B cell (primary cell): ENCODE results near the gene ENPP4. TPM values are rescaled to one million over a fixed set of nuclear protein-coding genes. Genes with fewer than 3 reads are reported as not detected.

Experiments
- ATAC-seq: fragments of 200-7000 bp; cut with Tn5 transposase; one replicate; pipeline ENCODE4 v1.10.0; 2021; ENCODE audit warnings: low read depth, mild to moderate bottlenecking, moderate number of reproducible peaks, moderate library complexity
- CTCF ChIA-PET: fragments of 350-600 bp; sonication (Branson Sonifier 250); formaldehyde crosslinking; loops from one replicate; lab custom pipeline; 2021; ENCODE audit warnings: antibody characterized with exemption, inconsistent platforms; lab: Charles Lee
- POLR2A ChIA-PET: fragments of 350-600 bp; sonication (Branson Sonifier 250); formaldehyde crosslinking; loops from one replicate; lab custom pipeline; 2021; ENCODE audit warnings: antibody characterized with exemption; lab: Charles Lee
- DNase-seq: peaks from one replicate; pipeline ENCODE4 v3.0.0; 2013
- H2AFZ ChIP-seq: 2 replicates; pipeline ENCODE4 v1.6.1; 2012; ENCODE audit warnings: mild to moderate bottlenecking, low read depth, low read length; ENCODE audit not compliant: insufficient read depth, poor library complexity, severe bottlenecking
- H3K27ac ChIP-seq, 2 donors: 1 replicate in 1 of 2; 2 replicates in 1 of 2; pipeline ENCODE4 v1.5.1; 2012 to 2013; ENCODE audit warnings: low read length in 2 of 2, mild to moderate bottlenecking in 2 of 2, moderate library complexity in 1 of 2
- H3K27me3 ChIP-seq, 4 experiments: fragments of 200-600 bp in 1 of 4; sonication (generic) in 1 of 4; replicated peaks in 1 of 4; 1 replicate in 2 of 4; 2 replicates in 2 of 4; pipeline versions ENCODE4 v1.6.1 to v1.7.0; 2013 to 2016; ENCODE audit warnings: low read length in 3 of 4, mild to moderate bottlenecking in 2 of 4, mixed read lengths in 1 of 4, moderate library complexity in 1 of 4; ENCODE audit not compliant: insufficient read depth in 4 of 4, control insufficient read depth in 3 of 4; ENCODE audit errors: control extremely low read depth in 1 of 4
- H3K36me3 ChIP-seq, 2 experiments: replicated peaks in 1 of 2; 1 replicate in 1 of 2; 2 replicates in 1 of 2; pipeline versions ENCODE4 v1.6.1 to v1.7.1; 2013; ENCODE audit warnings: low read length in 1 of 2; ENCODE audit not compliant: insufficient read depth in 2 of 2, control insufficient read depth in 1 of 2; ENCODE audit errors: control extremely low read depth in 1 of 2, extremely low read depth in 1 of 2
- H3K4me1 ChIP-seq, 2 donors: fragments of 200-600 bp in 1 of 2; sonication (generic) in 1 of 2; 1 replicate in 1 of 2; 2 replicates in 1 of 2; pipeline versions ENCODE4 v1.5.1 to v1.6.1; 2013 to 2017; ENCODE audit warnings: low read length in 2 of 2; ENCODE audit not compliant: control insufficient read depth in 2 of 2, insufficient read depth in 2 of 2
- H3K4me2 ChIP-seq: replicated peaks from 2 replicates; pipeline ENCODE3; 2012; ENCODE audit warnings: mild to moderate bottlenecking, low read depth, low read length; ENCODE audit not compliant: poor library complexity, severe bottlenecking
- H3K4me3 ChIP-seq, 5 experiments: fragments of 200-600 bp in 1 of 5; sonication (generic) in 1 of 5; 1 replicate in 3 of 5; 2 replicates in 2 of 5; pipeline versions ENCODE4 v1.5.1 to v1.7.0; 2011 to 2016; ENCODE audit warnings: low read length in 4 of 5, mild to moderate bottlenecking in 4 of 5, low read depth in 2 of 5, control low read depth in 1 of 5, moderate library complexity in 1 of 5; ENCODE audit not compliant: insufficient read depth in 1 of 5; ENCODE audit errors: control extremely low read depth in 1 of 5, extremely low read depth in 1 of 5
- H3K79me2 ChIP-seq: fragments of 200-600 bp; sonication (generic); one replicate; pipeline ENCODE4 v1.6.0; 2016; ENCODE audit warnings: low read length; ENCODE audit not compliant: control insufficient read depth, insufficient read depth
- H3K9ac ChIP-seq: fragments of 200-600 bp; sonication (generic); 2 replicates; pipeline ENCODE4 v1.6.1; 2017; ENCODE audit warnings: mild to moderate bottlenecking, low read length, moderate library complexity
- H3K9me3 ChIP-seq, 3 donors: one replicate each; pipeline versions ENCODE4 v1.6.1 to v1.7.1; 2013; ENCODE audit warnings: low read length in 2 of 3; ENCODE audit not compliant: control insufficient read depth in 2 of 3, insufficient read depth in 1 of 3; ENCODE audit errors: control extremely low read depth in 1 of 3
- H4K20me1 ChIP-seq: 2 replicates; pipeline ENCODE4 v1.6.0; 2012; ENCODE audit warnings: mild to moderate bottlenecking, low read length; ENCODE audit not compliant: insufficient read depth, control insufficient read depth, poor library complexity, severe bottlenecking
- H3K27ac Mint-ChIP-seq: one replicate; pipeline ENCODE4 v1.8.0; 2021; ENCODE audit warnings: mixed read lengths
- H3K27me3 Mint-ChIP-seq: one replicate; pipeline ENCODE4 v1.8.0; 2021; ENCODE audit warnings: mixed read lengths
- H3K4me1 Mint-ChIP-seq: one replicate; pipeline ENCODE4 v1.8.0; 2021; ENCODE audit warnings: mixed read lengths
- H3K4me3 Mint-ChIP-seq: one replicate; pipeline ENCODE4 v1.8.0; 2021; ENCODE audit warnings: mixed read lengths
- H3K9me3 Mint-ChIP-seq: one replicate; pipeline ENCODE4 v1.8.0; 2022; ENCODE audit warnings: mixed read lengths; ENCODE audit not compliant: insufficient read depth
- CTCF ChIP-seq: fragments of 200-600 bp; IDR thresholded peaks from one replicate; pipeline ENCODE4 v1.8.0; 2022; ENCODE audit warnings: antibody characterized with exemption, mild to moderate bottlenecking
- EZH2 ChIP-seq: IDR thresholded peaks from 2 replicates; pipeline ENCODE4 v1.6.1; 2012; ENCODE audit warnings: borderline replicate concordance, low read depth, mild to moderate bottlenecking, moderate library complexity, low read length; ENCODE audit not compliant: insufficient read depth, poor library complexity, severe bottlenecking
- WGBS: methylation state at CpG from one replicate; pipeline ENCODE4 v1.1.5; 2013; ENCODE audit warnings: missing lambda C conversion rate; ENCODE audit not compliant: insufficient coverage; 5-methylcytosine and 5-hydroxymethylcytosine counted together
- intact Hi-C: fragments of 100-400 bp; cut with micrococcal nuclease; formaldehyde crosslinking; loops from one replicate; pipeline ENCODE4 v1.10.0; 2022
- polyA plus RNA-seq: library from polyadenylated mRNA; depleted of rRNA; stranded (reverse); fragments of >200 nt; gene quantifications from 2 replicates; pipeline ENCODE4 v1.2.3, GENCODE V29; 2012
- total RNA-seq, 2 donors: library from RNA; stranded (reverse); fragments of 120-200 nt in 1 of 2; gene quantifications; 1 replicate in 1 of 2; 2 replicates in 1 of 2; pipeline versions ENCODE4 v1.2.3 to v1.2.4, GENCODE V29; 2013 to 2022

The ENPP4 gene
- total and polyA plus RNA-seq, 2 donors (not counting 1 experiment from before 2014, with no cell fraction given), result 2.9 to 10.0 TPM

DNA sequence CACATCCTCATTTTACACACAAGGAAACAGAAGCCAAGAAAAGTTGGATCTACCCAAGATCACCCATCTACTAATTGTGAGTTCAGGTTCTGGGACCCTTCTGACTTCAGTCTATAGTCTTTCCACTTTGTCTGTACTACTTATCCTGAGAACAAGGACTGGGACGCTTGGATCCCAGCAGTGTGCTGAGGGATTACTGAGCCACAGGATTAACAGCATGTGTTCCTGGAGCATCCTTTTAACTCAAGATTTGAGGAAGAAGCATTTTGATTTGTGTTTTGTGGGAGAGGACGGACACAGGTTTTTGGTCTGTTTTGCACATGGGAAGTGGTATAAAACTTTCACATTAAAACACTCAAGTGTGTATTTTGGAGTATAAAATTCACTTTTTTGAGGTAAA is 4.4 kb downstream of the ENPP4 start:
- Histone ChIP-seq H3K4me3 (no peak overlapping the region), H3K9ac (no peak overlapping the region), H3K4me2 (no peak overlapping the region), H3K4me1 (peaks cover 13 to 14% of the 10 kb centered on the region in 2 donors), H3K36me3 (no peaks in the 10 kb centered on the region), H3K79me2 (peaks cover 44% of the 10 kb centered on the region), H3K27ac (no peak overlapping the region), H4K20me1 (no peaks in the 10 kb centered on the region), H2AFZ (no peak overlapping the region), H3K9me3 (no peaks in the 10 kb centered on the region), H3K27me3 (no peaks in the 10 kb centered on the region)
- Mint-ChIP-seq H3K4me3 (no peak overlapping the region), H3K9me3 (no peaks in the 10 kb centered on the region), H3K27me3 (no peaks in the 10 kb centered on the region), H3K27ac (no peak overlapping the region), H3K4me1 (peaks cover 49% of the 10 kb centered on the region)
- no peak for TF ChIP-seq EZH2
- ATAC-seq, result no peak
- no peak for DNase-seq
- ChIA-PET POLR2A (no interaction called here), CTCF (interaction anchor here (1.0 kb wide), 1 partner anchor 44 kb away, joined by 3 read pairs; no protein-coding TSS in a partner anchor)
- 80% methylated on average over 1 of the region's 2 CpGs for WGBS
- intact Hi-C loops, result loop anchor here (10.0 kb wide), 1 partner anchor 521 kb away; the partner anchor contains the start of genes CYP39A1 and SLC25A27

DNA sequence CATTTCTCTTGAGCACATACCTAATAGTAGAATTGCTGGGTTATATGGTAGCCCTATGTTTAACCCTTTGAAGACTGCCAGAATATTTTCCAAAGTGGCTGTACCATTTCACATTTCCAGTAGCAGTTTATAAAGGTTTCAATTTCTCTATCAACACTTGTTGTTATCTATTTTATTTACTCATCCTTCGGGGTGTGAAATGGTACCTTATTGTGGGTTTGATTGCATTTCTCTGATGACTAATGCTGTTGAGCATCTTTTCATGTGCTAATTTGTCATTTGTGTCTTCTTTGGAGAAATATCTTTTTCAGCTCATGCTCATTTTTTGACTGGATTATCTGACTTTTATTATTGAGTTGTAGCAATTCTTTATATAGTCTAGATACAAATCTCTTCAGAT is 5.4 kb downstream of the ENPP4 start:
- no peaks in the 10 kb centered on the region for H3K9me3 Mint-ChIP-seq
- no peak overlapping the region for H3K4me3 Mint-ChIP-seq
- no peak overlapping the region for H2AFZ ChIP-seq
- H3K4me1 Mint-ChIP-seq, result peaks cover 42% of the 10 kb centered on the region
- H3K4me2 ChIP-seq, result no peak overlapping the region
- TF ChIP-seq EZH2 (no peak), CTCF (no peak)
- no peaks in the 10 kb centered on the region for H3K27me3 ChIP-seq
- H3K9me3 ChIP-seq, result no peaks in the 10 kb centered on the region
- peaks cover 37% of the 10 kb centered on the region for H3K79me2 ChIP-seq
- no peak overlapping the region for H3K27ac Mint-ChIP-seq
- no peaks in the 10 kb centered on the region for H3K36me3 ChIP-seq
- no peak overlapping the region for H3K9ac ChIP-seq
- no peak for ATAC-seq
- no peak overlapping the region for H3K4me3 ChIP-seq
- no CpG with 5 or more reads among the region's 1 CpG for WGBS
- H3K4me1 ChIP-seq, result peaks cover 12 to 14% of the 10 kb centered on the region in 2 donors
- no peaks in the 10 kb centered on the region for H3K27me3 Mint-ChIP-seq
- no peak for DNase-seq
- no peak overlapping the region for H3K27ac ChIP-seq
- H4K20me1 ChIP-seq, result peaks cover 4% of the 10 kb centered on the region
- intact Hi-C loops, result loop anchor here (10.0 kb wide), 1 partner anchor 520 kb away; the partner anchor contains the start of genes CYP39A1 and SLC25A27
- ChIA-PET POLR2A (no interaction called here), CTCF (interaction anchor here (0.7 to 1.8 kb wide), 2 partner anchors 275 to 484 kb away, joined by 3 to 6 read pairs; no protein-coding TSS in a partner anchor)
